GM23338 (cell line): ENCODE measurements around the gene KRT75. TPM values are rescaled to one million over a fixed set of nuclear protein-coding genes. Genes with fewer than 3 reads are reported as not detected.

Source experiments
- ATAC-seq: fragments of 200-7000 bp; cut with Tn5 transposase; 3 replicates; pipeline ENCODE4 v1.9.1; 2020
- DNase-seq: peaks from one replicate; pipeline ENCODE4 v3.0.0-alpha.2; 2015; ENCODE audit warnings: low spot score
- H2AFZ ChIP-seq: fragments of 200-600 bp; sonication (generic); 2 replicates; pipeline ENCODE4 v1.8.0; 2016; ENCODE audit warnings: antibody characterized with exemption, mild to moderate bottlenecking, moderate library complexity
- H3F3A ChIP-seq: fragments of 200-600 bp; sonication (generic); replicated peaks from 2 replicates; pipeline ENCODE4 v1.8.0; 2017; ENCODE audit warnings: antibody characterized with exemption, mixed run types, low read depth
- H3K27ac ChIP-seq: fragments of 200-600 bp; sonication (generic); 2 replicates; pipeline ENCODE4 v1.6.1; 2016; ENCODE audit warnings: low read depth
- H3K27me3 ChIP-seq: fragments of 200-600 bp; sonication (generic); 2 replicates; pipeline ENCODE4 v1.8.0; 2016; ENCODE audit warnings: mild to moderate bottlenecking, mixed run types, moderate library complexity; ENCODE audit not compliant: insufficient read depth
- H3K36me3 ChIP-seq: fragments of 200-600 bp; sonication (generic); 2 replicates; pipeline ENCODE4 v1.8.0; 2016; ENCODE audit warnings: mild to moderate bottlenecking; ENCODE audit not compliant: insufficient read depth
- H3K4me1 ChIP-seq: fragments of 200-600 bp; sonication (generic); 2 replicates; pipeline ENCODE4 v1.8.0; 2016; ENCODE audit warnings: mild to moderate bottlenecking, moderate library complexity; ENCODE audit not compliant: insufficient read depth
- H3K4me2 ChIP-seq: fragments of 200-600 bp; sonication (generic); 2 replicates; pipeline ENCODE4 v1.7.1; 2017; ENCODE audit warnings: mixed run types
- H3K4me3 ChIP-seq: fragments of 200-600 bp; sonication (generic); 2 replicates; pipeline ENCODE4 v1.6.1; 2016; ENCODE audit warnings: mixed run types
- H3K79me2 ChIP-seq: fragments of 200-600 bp; sonication (generic); replicated peaks from 2 replicates; pipeline ENCODE4 v1.8.0; 2017; ENCODE audit warnings: mild to moderate bottlenecking; ENCODE audit not compliant: insufficient read depth
- H3K9me2 ChIP-seq: fragments of 200-600 bp; sonication (generic); 2 replicates; pipeline ENCODE4 v1.8.0; 2017; ENCODE audit not compliant: insufficient read depth
- H4K20me1 ChIP-seq: fragments of 200-600 bp; sonication (generic); replicated peaks from 2 replicates; pipeline ENCODE4 v1.8.0; 2017; ENCODE audit warnings: mild to moderate bottlenecking; ENCODE audit not compliant: insufficient read depth
- H3K27ac Mint-ChIP-seq: 2 replicates; pipeline ENCODE4 v1.8.0; 2020; ENCODE audit warnings: inconsistent platforms, mild to moderate bottlenecking, moderate library complexity, mixed read lengths
- H3K27me3 Mint-ChIP-seq: 3 replicates; pipeline ENCODE4 v1.8.0; 2022; ENCODE audit warnings: low read depth, mild to moderate bottlenecking, moderate library complexity, mixed read lengths, inconsistent platforms; ENCODE audit not compliant: insufficient read depth, poor library complexity
- H3K36me3 Mint-ChIP-seq: 3 replicates; pipeline ENCODE4 v1.8.0; 2021; ENCODE audit warnings: low read depth, mild to moderate bottlenecking, inconsistent platforms, moderate library complexity, mixed read lengths
- H3K4me1 Mint-ChIP-seq: 3 replicates; pipeline ENCODE4 v1.8.0; 2020; ENCODE audit warnings: mild to moderate bottlenecking, inconsistent platforms, mixed read lengths
- H3K4me3 Mint-ChIP-seq: 3 replicates; pipeline ENCODE4 v1.8.0; 2021; ENCODE audit warnings: moderate library complexity, mild to moderate bottlenecking, inconsistent platforms, mixed read lengths
- H3K9me3 Mint-ChIP-seq: 3 replicates; pipeline ENCODE4 v1.8.0; 2020; ENCODE audit warnings: moderate library complexity, mild to moderate bottlenecking, inconsistent platforms, mixed read lengths
- CTCF ChIP-seq, 2 experiments: fragments of 200-600 bp in 1 of 2; sonication (generic) in 1 of 2; conservative IDR thresholded peaks; 2 replicates each; pipeline versions ENCODE4 v1.5.1 to v1.6.1; 2016 to 2017; ENCODE audit warnings: antibody characterized with exemption in 2 of 2, low read depth in 2 of 2, mild to moderate bottlenecking in 2 of 2, moderate library complexity in 1 of 2
- ETS1 ChIP-seq: IDR thresholded peaks from 2 replicates; pipeline ENCODE4 v1.6.1; 2016; ENCODE audit warnings: antibody characterized with exemption
- EZH2phosphoT487 ChIP-seq: fragments of 200-600 bp; sonication (generic); IDR thresholded peaks from one replicate; pipeline ENCODE4 v1.8.1; 2018; ENCODE audit warnings: antibody characterized with exemption; ENCODE audit not compliant: unreplicated experiment
- JUNB ChIP-seq: IDR thresholded peaks from one replicate; pipeline ENCODE4 v1.6.1; 2016; ENCODE audit warnings: antibody characterized with exemption; ENCODE audit not compliant: unreplicated experiment
- POLR2AphosphoS5 ChIP-seq: IDR thresholded peaks from 2 replicates; pipeline ENCODE4 v1.6.1; 2016; ENCODE audit warnings: antibody characterized with exemption, low read depth
- REST ChIP-seq: IDR thresholded peaks from one replicate; pipeline ENCODE4 v1.6.1; 2018; ENCODE audit warnings: antibody characterized with exemption; ENCODE audit not compliant: unreplicated experiment
- STAT1 ChIP-seq: IDR thresholded peaks from one replicate; pipeline ENCODE4 v1.6.1; 2016; ENCODE audit warnings: antibody characterized with exemption; ENCODE audit not compliant: unreplicated experiment
- ZNF114 ChIP-seq: fragments of 250-450 bp; sonication (Bioruptor Pico); IDR thresholded peaks from 2 replicates; pipeline ENCODE4 v1.5.0; 2020; ENCODE audit warnings: mild to moderate bottlenecking, moderate library complexity
- ZNF462 ChIP-seq: fragments of 250-450 bp; sonication (Bioruptor Pico); IDR thresholded peaks from 2 replicates; pipeline ENCODE4 v1.5.0; 2020; ENCODE audit warnings: mild to moderate bottlenecking, moderate library complexity
- polyA plus RNA-seq: library from polyadenylated mRNA; unstranded; fragments of >200 nt; fragmentation: Nextera tagmentation; extraction: Ambion mirVana; gene quantifications from 2 replicates; pipeline ENCODE4 v1.2.1, GENCODE V29; 2016
- total RNA-seq: library from RNA; depleted of rRNA; stranded (reverse); fragments of >200 nt; shearing (Covaris generic); gene quantifications from 2 replicates; pipeline ENCODE4 v1.2.3, GENCODE V29; 2014

The KRT75 gene
- total and polyA plus RNA-seq, 2 experiments from 2014 or later: not detected

GRCh38 chr12:52401926-52402325, 32.2 kb downstream of the KRT75 start (continued):
- TF ChIP-seq REST (no peak), POLR2AphosphoS5 (no peak), EZH2phosphoT487 (no peak)

GRCh38 chr12:52401526-52401925, 32.6 kb downstream of the KRT75 start:
- Histone ChIP-seq H3K4me2 (no peak overlapping the region), H3K79me2 (no peaks in the 10 kb centered on the region), H3K9me2 (no peaks in the 10 kb centered on the region), H3K4me1 (no peaks in the 10 kb centered on the region), H3F3A (no peaks in the 10 kb centered on the region), H3K27me3 (no peaks in the 10 kb centered on the region), H4K20me1 (no peaks in the 10 kb centered on the region), H3K27ac (no peak overlapping the region), H3K4me3 (no peak overlapping the region), H3K36me3 (no peaks in the 10 kb centered on the region), H2AFZ (no peak overlapping the region)
- Mint-ChIP-seq H3K4me3 (no peak overlapping the region), H3K27ac (no peak overlapping the region), H3K27me3 (no peaks in the 10 kb centered on the region), H3K4me1 (peaks cover 10% of the 10 kb centered on the region), H3K36me3 (no peaks in the 10 kb centered on the region), H3K9me3 (no peaks in the 10 kb centered on the region; the same call in 2 of the 3 replicates)
- ATAC-seq: no peak
- no peak for DNase-seq
- no peak for TF ChIP-seq CTCF (conservative IDR thresholded peaks at IDR 0.05; ENCODE audit: low read depth in 2 of 2)
- TF ChIP-seq POLR2AphosphoS5: no peak
- TF ChIP-seq ZNF114: no peak

- Histone ChIP-seq H3K36me3 (no peaks in the 10 kb centered on the region), H3K27ac (no peak overlapping the region), H3F3A (no peaks in the 10 kb centered on the region), H4K20me1 (no peaks in the 10 kb centered on the region), H3K27me3 (no peaks in the 10 kb centered on the region), H3K4me3 (no peak overlapping the region), H3K79me2 (no peaks in the 10 kb centered on the region), H3K4me2 (no peak overlapping the region), H2AFZ (no peak overlapping the region), H3K9me2 (no peaks in the 10 kb centered on the region), H3K4me1 (no peaks in the 10 kb centered on the region)
- ATAC-seq (no peak), DNase-seq (no peak)
- no peak overlapping the region for H3K4me3 Mint-ChIP-seq
- H3K36me3 Mint-ChIP-seq: no peaks in the 10 kb centered on the region
- H3K27ac Mint-ChIP-seq: no peak overlapping the region
- H3K4me1 Mint-ChIP-seq: peaks cover 10% of the 10 kb centered on the region
- H3K9me3 Mint-ChIP-seq: no peaks in the 10 kb centered on the region; the same call in 2 of the 3 replicates
- no peaks in the 10 kb centered on the region for H3K27me3 Mint-ChIP-seq
- no peak for TF ChIP-seq ETS1
- no peak for TF ChIP-seq STAT1
- TF ChIP-seq ZNF462: no peak
- TF ChIP-seq JUNB: no peak
These were observed 33.3 kb downstream of the KRT75 start for GRCh38 chr12:52400906-52401305.
